DLD1 (cell line): ENCODE results near the gene CCDC138.

Source experiments
- in situ Hi-C: cut with HindIII; loops from 2 replicates; pipeline ENCODE4 v1.10.0; 2017; ENCODE audit warnings: low sequenced_read_pairs

The CCDC138 gene

DNA sequence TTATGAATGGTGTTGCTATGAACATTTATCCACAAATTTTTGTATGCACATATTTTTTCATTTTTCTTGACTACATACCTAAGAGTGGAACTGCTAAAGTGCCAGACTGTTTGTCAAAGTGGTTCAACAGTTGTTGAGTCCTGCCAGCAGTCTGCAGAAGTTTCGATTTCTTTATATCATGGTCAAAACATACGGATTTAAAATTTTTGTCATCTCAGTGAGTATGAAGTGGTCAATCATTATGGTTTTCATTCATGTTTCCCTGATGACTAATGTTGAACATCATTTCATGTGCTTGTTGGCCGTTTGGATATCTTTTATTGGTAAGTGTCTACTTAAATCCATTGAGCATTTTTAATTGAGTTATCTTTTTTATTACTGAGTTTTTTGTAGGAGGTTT is 39.2 kb downstream of the CCDC138 start:
- in situ Hi-C loops, result no loop called here

DNA sequence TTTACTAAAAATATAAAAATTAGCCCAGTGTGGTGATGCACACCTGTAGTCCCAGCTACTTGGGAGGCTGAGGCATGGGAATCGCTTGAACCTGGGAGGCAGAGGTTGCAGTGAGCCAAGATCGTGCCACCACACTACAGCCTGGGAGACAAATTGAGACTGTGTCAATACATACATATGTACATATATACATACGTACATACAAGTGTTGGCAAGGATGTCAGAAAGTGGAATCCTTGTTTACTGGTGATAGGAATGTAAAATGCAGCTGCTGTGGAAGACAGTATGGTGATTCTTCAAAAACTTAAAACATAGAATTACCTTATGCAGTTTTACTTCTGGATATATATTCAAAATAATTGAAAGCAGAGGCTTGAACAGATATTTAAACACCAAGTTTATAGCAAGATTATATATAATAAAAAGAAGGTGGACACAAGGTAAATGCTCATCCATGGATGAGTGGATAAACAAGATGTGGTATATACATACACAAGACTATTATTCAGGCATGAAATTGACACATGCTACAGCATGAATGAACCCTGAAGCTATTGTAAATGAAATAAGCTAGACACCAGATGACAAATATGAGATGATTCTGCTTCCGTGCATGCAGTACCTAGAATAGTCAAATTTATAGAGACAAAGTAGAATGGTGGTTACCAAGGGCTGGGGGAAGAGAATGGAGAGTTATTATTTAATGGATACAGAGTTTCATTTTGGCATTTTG is 43.2 kb downstream of the CCDC138 start:
- in situ Hi-C loops, result no loop called here

DNA sequence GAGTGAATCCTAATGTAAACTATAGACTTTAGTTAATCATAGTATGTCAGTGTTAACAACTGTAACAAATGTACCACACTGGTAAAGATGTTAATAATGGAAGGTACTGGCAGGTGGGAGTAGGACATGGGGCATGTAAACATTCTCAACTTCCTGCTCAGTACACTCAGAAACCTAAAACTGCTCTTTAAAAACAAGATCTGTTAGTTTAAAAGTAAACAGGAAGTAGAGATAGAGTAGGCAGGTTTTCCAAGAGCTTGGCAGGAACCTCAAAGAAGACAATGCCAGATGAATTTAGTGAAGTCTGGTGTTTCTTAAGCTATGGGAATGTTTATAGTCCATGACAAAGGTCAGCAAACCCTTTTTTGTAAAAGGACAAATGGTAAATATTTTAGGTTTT is 46.6 kb downstream of the CCDC138 start:
- in situ Hi-C loops, result no loop called here

DNA sequence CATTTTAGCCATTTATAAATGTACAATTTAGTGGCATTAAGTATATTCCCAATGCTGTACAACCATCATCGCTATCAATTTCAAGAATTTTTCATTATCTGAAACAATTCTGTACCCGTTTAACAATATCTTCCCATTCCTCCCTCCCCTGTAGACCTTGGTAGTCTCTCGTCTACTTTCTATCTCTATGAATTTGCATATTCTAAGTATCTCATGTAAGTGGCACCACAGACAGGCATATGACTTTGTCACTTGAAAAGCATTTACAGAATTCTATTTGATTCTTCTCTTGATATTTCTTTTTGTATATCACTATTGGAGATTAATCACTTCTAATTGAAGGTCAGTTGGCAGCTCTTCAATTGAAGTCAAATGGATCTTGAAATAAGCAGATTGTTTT is 48.0 kb downstream of the CCDC138 start:
- in situ Hi-C loops, result no loop called here

DNA sequence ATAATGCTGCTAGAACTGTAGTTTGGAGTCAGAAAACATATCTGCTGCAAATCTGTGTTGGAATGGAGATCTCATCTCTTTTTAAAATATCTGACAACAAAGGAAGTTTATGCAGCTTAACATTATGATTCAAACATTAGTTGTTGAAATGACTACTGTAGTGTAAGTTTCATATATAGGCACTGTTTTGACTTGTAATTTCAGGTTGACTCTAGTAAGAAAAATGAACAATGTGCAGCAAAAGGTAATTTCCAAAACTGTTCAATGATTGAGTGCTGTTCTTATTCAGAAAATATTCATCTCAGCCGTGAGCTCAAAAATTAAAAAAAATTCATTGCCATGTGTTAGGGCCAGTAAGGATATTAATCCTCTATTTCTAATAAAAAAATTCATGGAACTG is 48.5 kb downstream of the CCDC138 start:
- in situ Hi-C loops, result no loop called here

DNA sequence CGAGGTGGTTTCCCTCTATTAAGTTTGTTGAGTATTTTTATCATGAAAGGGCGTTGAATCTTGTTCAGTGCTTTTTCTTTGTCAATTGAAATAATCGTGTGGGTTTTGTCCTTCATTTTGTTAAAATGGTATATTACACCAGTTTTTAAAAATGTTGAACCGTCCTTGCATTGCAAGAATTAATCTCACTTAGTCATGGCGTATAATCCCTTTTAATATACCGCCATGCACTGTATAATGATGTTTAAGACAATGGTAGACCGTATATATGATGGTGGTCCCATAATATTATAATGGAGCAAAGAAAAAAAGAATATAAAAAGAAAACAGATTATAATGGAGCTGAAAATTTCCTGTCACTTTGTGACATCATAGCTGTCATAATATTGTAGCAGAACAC is 50.6 kb downstream of the CCDC138 start:
- in situ Hi-C loops, result no loop called here

DNA sequence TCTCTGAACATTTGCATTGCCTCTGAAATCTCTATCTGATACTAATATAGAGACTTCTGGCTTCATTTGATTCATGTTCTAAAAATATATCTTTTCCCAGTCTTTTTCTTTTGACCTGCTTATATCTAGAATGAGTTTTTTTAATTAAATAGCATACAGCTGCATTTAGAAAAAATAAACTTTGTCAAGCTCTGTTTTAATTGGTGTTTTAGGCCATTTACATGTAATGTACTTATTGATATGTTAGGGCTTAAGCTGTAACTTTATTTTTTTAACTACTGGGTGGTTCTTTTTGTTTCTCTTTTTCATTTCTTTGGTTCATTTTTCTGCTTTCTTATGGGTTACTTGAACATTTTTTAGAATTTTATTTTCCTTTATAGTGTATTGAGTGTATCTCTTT is 54.9 kb downstream of the CCDC138 start:
- in situ Hi-C loops, result no loop called here

DNA sequence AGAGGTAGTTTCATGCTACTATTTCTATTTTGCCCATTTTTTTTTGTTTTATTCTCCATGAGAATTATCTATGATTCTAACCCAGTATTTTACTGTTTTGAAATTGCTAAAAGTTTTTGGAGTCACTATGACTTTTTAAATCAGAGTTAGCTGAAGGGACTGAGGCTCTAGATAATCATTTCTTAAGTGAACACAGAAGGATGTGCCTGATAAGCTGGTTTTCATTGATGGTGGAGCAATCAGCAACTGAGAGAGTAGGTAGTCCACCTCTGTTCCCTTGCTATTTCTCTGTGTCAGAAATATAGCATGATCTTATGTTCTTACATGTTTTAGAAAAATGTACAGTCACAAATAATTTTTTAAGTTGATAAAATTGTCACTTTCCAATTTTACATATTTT is 59.4 kb downstream of the CCDC138 start:
- in situ Hi-C loops, result no loop called here

DNA sequence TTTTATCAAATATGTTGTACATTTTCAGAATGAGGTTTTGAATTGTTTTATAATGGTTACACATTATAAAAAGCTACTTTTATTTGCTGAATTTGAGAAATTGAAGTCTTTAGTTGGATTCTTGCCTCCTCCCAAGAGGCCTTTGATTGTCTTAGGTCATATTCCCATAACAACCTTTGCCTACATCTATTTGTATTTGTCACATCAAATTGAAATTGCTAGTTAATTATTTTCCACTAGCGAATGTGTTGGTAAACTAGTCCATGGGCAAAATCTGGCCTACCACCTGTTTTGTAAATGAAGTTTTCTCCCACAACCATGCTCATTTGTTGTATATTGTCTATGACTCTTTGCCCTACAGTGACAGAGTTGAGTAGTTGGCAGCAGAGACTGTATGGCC is 60.4 kb downstream of the CCDC138 start:
- in situ Hi-C loops, result no loop called here

DNA sequence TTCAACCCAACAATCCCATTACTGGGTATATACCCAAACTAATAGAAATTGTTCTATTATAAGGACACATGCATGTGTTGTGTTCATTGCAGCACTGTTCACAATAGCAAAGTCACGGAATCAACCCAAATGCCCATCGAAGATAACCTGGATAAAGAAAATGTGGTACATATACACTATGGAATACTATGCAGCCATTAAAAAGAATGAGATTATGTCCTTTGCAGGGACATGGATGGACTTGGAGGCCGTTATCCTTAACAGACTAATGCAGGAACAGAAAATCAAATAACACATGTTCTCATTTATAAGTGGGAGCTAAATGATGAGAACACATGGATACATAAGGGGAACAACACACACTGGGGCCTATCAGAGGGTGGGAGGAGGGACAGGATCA is 65.8 kb downstream of the CCDC138 start:
- in situ Hi-C loops, result no loop called here

DNA sequence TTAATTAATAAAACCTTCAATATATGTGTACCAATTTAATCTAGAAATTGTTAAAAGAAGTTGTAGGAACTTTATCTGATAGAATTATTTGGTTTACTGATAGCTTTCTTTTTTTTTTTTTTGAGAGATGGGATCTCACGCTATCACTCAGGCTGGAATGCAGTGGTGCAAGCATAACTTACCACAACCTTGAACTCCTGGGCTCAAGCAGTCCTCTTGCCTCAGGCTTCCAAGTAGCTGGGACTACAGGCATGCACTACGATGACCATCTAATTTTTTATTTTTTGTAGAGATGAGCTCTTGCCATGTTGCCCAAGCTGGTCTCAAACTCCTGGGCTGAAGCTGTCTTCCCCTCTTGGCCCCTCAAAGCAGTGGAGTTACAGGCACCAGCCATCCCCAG is 66.8 kb downstream of the CCDC138 start:
- in situ Hi-C loops, result no loop called here

DNA sequence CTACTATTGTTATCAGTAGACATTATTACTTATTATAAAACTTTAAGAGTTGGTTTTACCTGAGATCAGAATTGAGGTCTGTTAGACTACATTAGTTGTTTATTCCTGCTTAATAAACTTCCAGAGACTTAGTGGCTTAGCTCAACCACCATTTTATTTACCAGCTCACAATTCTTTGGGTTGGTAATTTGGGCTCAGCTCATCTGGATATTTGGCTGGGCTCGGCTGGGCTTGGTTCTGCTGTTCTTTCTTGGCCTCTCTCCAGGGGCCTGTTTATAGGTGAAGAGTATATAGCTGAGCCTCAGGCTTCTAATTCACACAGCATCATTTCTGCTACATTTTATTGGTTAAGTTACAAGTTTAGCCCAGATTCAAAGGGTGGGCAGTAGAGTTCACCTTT is 67.9 kb downstream of the CCDC138 start:
- in situ Hi-C loops, result no loop called here

DNA sequence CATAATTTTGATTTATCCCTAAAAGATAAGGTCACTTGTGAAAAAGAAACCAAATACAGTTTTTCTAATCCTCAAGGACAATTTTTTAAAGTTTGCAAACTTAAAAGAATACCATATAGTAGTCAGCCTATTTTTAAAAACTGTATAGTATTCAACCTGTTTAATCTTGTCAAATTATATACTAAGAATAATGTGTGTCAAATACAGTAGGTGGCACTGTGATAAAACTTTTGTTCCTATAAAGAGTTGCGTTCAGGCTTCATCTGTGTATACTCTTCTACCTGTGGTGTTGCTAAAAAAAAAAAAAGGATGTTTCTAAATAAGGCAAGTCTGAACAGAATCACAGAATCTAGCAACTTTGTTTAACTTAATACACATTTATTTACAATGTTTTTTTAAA is 68.6 kb downstream of the CCDC138 start:
- in situ Hi-C loops, result no loop called here

DNA sequence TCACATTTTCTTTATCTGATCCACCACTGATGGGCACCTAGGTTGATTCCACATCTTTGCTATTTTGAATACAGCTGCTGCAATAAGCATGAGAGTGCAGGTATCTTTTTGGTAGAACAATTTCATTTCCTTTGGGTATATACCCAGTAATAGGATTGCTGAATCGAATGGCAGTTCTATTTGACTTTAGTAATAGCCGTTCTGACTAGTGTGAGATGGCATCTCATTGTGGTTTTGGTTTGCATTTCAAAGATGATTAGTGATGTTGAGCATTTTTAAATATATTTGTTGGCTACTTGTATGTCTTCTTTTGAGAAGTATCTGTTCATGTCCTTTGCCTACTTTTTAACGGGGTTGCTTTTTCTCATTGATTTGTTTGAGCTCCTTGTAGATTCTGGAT is 72.3 kb downstream of the CCDC138 start:
- in situ Hi-C loops, result no loop called here

DNA sequence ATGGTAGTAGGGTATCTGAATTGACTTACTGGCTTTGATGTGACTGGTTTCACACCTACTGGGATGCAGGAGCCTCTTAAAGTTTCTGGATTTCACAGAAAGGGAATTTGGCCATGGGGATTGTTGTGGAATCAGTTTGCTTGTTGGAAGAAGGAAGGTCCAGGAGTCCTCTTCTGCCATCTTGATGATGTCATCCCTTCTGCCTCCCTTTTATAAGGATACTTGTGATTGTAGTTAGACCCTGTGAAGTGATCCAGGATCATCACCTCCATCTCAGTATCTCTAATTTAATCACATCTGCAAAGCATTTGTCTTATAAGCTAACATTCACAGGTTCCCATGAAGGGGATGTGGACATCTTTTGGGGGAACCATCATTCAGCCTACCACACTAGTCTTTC is 79.5 kb downstream of the CCDC138 start:
- in situ Hi-C loops, result no loop called here

DNA sequence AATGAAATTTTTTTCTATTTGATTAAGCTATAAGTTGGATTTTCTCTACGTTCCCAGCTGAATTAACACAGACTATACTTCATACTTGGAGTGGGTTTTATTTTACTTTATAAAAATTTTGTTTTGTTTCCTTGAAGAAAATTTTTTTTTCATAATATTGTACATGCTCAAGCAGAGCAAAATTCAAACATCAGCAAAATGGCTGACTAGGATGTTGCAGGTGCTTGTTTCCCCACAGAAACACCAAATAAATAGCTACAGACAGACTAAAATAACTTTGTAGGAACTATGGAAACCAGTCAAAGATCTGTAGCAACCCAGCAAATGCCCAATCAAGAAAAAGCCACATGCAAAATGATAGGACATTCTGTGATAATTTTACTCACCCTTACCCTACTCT is 82.3 kb downstream of the CCDC138 start:
- in situ Hi-C loops, result no loop called here

DNA sequence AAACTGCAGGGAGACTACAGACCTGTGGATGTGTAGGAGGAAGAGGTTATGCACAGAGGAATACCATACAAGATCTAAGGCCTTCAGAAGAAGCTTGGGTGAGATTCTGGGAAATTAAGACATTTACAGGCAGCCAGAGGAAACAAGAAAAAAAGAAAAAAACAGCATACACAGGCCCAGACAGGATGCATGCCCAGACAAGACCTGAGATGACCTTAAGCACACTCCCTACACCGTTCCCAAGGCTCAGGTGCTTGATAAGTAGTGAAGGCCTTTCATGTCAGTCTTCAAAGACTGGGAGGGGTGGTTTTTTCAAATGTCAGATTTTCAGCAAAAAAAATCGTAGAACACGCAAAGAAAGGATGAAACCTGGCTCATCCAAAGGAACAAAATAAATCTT is 83.0 kb downstream of the CCDC138 start:
- in situ Hi-C loops, result no loop called here

DNA sequence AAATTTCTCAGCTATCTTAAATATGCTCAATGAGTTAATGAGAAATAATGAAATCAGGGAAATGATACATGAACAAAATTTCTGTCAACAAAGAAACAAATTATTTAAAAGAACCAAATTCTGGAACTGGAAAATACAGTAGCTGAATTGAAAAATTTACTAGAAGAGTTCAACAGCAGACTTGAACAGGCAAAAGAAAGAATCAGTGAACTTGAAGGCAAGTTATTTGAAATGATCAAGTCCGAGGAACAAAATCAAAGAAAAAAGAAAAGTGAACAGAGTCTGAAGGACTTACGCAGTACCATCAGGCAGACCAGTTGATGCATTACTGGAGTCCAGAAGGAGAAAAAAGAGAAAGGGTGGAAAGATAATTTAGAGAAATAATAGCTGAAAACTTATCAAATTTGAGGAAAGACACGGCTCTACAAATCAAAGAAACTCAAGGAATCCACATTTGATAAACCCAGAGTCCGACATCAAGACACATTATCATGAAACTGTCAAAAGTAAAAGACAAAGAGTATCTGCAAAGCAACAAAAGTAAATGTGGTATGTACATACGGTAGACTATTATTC is 83.6 kb downstream of the CCDC138 start:
- in situ Hi-C loops, result no loop called here

DNA sequence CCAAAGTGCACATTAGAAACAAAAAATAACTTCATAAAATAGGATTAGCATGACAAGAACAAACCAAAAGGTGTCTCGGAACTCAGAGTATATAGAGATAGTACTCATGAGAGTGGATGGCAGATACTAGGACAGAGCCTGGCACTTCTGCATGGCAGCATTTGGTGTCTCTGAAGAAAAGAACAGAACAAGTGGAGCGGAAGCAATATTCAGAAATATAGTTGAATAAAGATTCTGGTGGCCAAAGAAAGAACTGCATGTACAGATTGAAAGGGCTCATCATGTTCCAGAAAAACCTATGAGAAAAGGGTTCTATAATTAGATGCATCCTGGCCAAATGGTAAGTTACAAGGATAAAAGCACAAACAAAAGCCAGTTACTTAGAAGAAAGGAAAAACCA is 90.9 kb downstream of the CCDC138 start:
- in situ Hi-C loops, result no loop called here

DNA sequence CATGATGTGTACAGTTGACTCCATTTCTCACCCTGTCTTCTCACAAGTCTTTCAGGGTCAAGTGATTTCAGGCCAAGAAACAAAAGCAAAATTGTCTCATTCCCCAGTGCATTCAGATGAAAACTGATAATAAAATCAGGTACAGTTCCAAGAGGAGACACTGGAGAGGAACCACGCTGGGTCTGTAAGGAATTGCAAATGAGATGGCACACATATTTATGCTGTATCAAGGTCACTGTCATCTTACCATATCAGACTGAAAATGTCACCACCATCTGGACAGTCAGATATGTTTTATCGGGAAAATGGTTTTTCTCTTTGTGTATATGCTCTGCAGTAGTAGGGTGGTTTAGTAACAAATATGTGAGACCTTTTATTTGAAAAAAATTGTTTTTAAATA is 91.7 kb downstream of the CCDC138 start:
- in situ Hi-C loops, result no loop called here

DNA sequence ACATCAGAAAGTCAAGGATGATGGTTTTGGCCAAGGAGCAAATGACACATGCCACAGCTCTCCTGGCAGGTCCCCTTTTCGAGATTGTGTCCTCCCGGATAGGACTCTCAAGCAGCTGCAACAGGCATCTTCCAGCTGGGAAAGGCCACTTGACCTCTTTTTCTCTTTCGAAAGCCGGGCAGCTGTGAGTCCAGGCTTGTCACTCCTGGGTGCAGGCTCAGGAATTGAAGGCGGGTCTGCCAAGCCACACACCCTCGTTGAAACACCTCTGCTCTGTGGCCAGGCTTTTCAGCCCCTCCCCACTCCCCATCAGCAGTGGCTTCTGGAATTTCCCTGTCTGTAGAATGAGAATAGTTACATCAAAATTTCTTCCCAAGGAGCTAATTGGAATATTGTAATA is 98.0 kb downstream of the CCDC138 start:
- in situ Hi-C loops, result no loop called here

DNA sequence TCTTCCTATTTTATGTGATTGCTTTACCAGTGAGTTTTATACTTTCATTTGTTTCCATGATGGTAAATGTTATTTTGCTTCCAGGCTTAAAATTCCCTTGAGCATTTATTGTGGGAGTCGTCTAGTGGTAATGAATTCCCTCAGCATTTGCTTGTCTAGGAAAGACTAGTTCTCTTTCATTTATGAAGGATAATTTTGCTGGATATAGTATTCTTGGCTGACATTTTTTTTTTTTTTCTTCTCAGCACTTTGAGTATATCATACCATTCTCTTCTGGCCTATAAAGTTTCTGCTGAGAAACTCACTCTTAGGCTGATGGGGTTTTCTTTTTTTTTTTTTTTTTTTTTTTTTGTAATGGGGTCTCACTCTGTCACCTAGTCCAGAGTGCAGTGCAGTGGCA is 103.3 kb downstream of the CCDC138 start:
- in situ Hi-C loops, result no loop called here

DNA sequence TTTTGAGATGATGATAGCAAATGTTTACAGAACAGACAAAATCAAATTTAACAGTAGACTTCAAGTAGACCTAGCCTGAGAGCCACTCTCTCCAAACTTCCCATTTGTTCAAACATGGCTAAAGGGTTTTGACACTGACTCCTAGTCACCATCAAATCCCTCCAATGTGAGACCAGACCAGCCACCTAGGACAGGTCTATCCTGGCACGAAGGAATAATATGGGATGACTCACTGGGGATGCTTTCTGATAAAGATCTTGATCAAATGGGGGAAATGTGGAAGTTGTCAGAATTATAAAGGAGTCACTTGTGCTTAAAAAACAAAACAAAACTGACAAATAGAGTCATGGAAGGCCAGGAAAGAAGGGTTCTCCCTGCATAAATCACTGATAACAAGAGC is 106.7 kb downstream of the CCDC138 start:
- in situ Hi-C loops, result no loop called here
